ENCODE measurements around the gene ARF3. TPM values are rescaled to one million over a fixed set of nuclear protein-coding genes. Genes with fewer than 3 reads are reported as not detected.

ARF3 gene
- total and polyA plus RNA-seq, 2 of the 13 experiments (the other 11 are each of a cell fraction or from before 2014, with no cell fraction given), result 53.8 to 57.9 TPM

- TF ChIP-seq ZBTB44 (CRISPR knock-in tag; IDR thresholded peaks at IDR 0.05), result no peak
- peak; percentile 70 for TF ChIP-seq ZFX (CRISPR knock-in tag; IDR thresholded peaks at IDR 0.05; ENCODE audit: low read depth)
- no peak for TF ChIP-seq FOXK2 (IDR thresholded peaks at IDR 0.05)
- TF ChIP-seq ZNF577 (CRISPR knock-in tag; IDR thresholded peaks at IDR 0.05; ENCODE audit: borderline replicate concordance, low read depth), result no peak
- TF ChIP-seq ZNF513 (CRISPR knock-in tag; conservative IDR thresholded peaks at IDR 0.05), result no peak
- no peak for TF ChIP-seq HOXA7 (CRISPR knock-in tag; IDR thresholded peaks at IDR 0.05)
- 0 out of 2 replicates have a peak, but pooled peaks have one; percentile 54 for TF ChIP-seq HIC2 (CRISPR knock-in tag; IDR thresholded peaks at IDR 0.05; ENCODE audit: low read depth)
- TF ChIP-seq SIX1 (CRISPR knock-in tag; IDR thresholded peaks at IDR 0.05; ENCODE audit: borderline replicate concordance), result no peak
- 0 out of 4 replicates have a peak, but pooled peaks of 1 of the 2 experiments have one; percentile 57 for TF ChIP-seq KLF16 (CRISPR knock-in tag; IDR thresholded peaks at IDR 0.05)
- peak; percentile 30; the same call in 1 of the 2 replicates for TF ChIP-seq PRDM15 (CRISPR knock-in tag; IDR thresholded peaks at IDR 0.05)
- TF ChIP-seq GFI1 (CRISPR knock-in tag; IDR thresholded peaks at IDR 0.05; ENCODE audit: borderline replicate concordance), result peak; percentile 42
- no peak for TF ChIP-seq ETV5 (CRISPR knock-in tag; IDR thresholded peaks at IDR 0.05; ENCODE audit: borderline replicate concordance)
- TF ChIP-seq MYC (CRISPR knock-in tag; IDR thresholded peaks at IDR 0.05; ENCODE audit: borderline replicate concordance), result peak; percentile 78
- no peak for TF ChIP-seq NFE2L2 (IDR thresholded peaks at IDR 0.05; ENCODE audit: low read length)
- TF ChIP-seq SIX4 (CRISPR knock-in tag; IDR thresholded peaks at IDR 0.05), result no peak
- TF ChIP-seq ZNF503 (CRISPR knock-in tag; IDR thresholded peaks at IDR 0.05), result peak; percentile 59; the same call in 1 of the 2 replicates
- no peak for TF ChIP-seq ZBTB38 (CRISPR knock-in tag; IDR thresholded peaks at IDR 0.05)
- peak; percentile 57; the same call in 1 of the 2 replicates for TF ChIP-seq ZNF780A (CRISPR knock-in tag; IDR thresholded peaks at IDR 0.05)
Measured at GRCh38 chr12:48998497-48999353, 41.4 kb upstream of the ARF3 start (continued).

All from HepG2 (cell line).